IPS-15b (cell line): ENCODE measurements around the gene IL17A.

Experiments used
- H3K27me3 ChIP-seq: one replicate; pipeline ENCODE4 v1.6.1; 2013; ENCODE audit warnings: low read length; ENCODE audit not compliant: control insufficient read depth, insufficient read depth
- H3K36me3 ChIP-seq: one replicate; pipeline ENCODE4 v1.6.1; 2013; ENCODE audit warnings: low read length; ENCODE audit not compliant: control insufficient read depth, insufficient read depth
- H3K4me1 ChIP-seq: one replicate; pipeline ENCODE4 v1.6.1; 2013; ENCODE audit warnings: mild to moderate bottlenecking, low read length; ENCODE audit not compliant: control insufficient read depth, insufficient read depth
- H3K4me3 ChIP-seq: one replicate; pipeline ENCODE4 v1.5.1; 2013; ENCODE audit warnings: low read depth, low read length
- H3K9ac ChIP-seq: one replicate; pipeline ENCODE4 v1.6.1; 2013; ENCODE audit warnings: low read depth, mild to moderate bottlenecking, low read length
- H3K9me3 ChIP-seq: one replicate; pipeline ENCODE4 v1.6.1; 2013; ENCODE audit warnings: mild to moderate bottlenecking, low read length; ENCODE audit not compliant: control insufficient read depth, insufficient read depth

IL17A gene

DNA sequence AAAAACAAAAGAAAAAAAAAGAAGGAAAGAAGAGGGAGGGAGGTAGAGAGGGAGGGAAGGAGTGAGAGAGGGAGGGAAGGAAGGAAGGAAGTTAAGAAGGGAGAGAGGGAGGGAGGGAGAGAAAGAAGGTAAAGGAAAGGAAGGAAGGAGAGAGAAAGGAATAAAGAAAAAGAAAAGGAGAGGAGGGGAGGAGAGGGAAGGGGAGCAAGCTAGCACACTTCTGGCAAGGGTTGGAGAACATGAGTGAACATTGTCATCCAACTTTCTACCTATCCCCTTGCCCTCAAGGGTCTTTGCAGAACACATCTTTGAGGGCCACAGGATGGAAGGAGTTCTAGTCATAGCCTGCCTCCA is 34.1 kb upstream of the IL17A start:
- Histone ChIP-seq H3K9me3 (no peaks in the 10 kb centered on the region), H3K36me3 (no peaks in the 10 kb centered on the region), H3K9ac (no peak overlapping the region), H3K27me3 (no peaks in the 10 kb centered on the region), H3K4me3 (no peak overlapping the region), H3K4me1 (peaks cover 19% of the 10 kb centered on the region)

- no peak overlapping the region for H3K9ac ChIP-seq
- no peaks in the 10 kb centered on the region for H3K27me3 ChIP-seq
- H3K4me1 ChIP-seq = peaks cover 19% of the 10 kb centered on the region
- H3K9me3 ChIP-seq = no peaks in the 10 kb centered on the region
- no peak overlapping the region for H3K4me3 ChIP-seq
- H3K36me3 ChIP-seq = no peaks in the 10 kb centered on the region
Measured at GRCh38 chr6:52152711-52153160, 33.4 kb upstream of the IL17A start.

GRCh38 chr6:52154381-52154780 is 31.8 kb upstream of the IL17A start:
- H3K9ac ChIP-seq = no peak overlapping the region
- peaks cover 19% of the 10 kb centered on the region for H3K4me1 ChIP-seq
- no peaks in the 10 kb centered on the region for H3K9me3 ChIP-seq
- H3K4me3 ChIP-seq = no peak overlapping the region
- no peaks in the 10 kb centered on the region for H3K27me3 ChIP-seq
- H3K36me3 ChIP-seq = no peaks in the 10 kb centered on the region

DNA sequence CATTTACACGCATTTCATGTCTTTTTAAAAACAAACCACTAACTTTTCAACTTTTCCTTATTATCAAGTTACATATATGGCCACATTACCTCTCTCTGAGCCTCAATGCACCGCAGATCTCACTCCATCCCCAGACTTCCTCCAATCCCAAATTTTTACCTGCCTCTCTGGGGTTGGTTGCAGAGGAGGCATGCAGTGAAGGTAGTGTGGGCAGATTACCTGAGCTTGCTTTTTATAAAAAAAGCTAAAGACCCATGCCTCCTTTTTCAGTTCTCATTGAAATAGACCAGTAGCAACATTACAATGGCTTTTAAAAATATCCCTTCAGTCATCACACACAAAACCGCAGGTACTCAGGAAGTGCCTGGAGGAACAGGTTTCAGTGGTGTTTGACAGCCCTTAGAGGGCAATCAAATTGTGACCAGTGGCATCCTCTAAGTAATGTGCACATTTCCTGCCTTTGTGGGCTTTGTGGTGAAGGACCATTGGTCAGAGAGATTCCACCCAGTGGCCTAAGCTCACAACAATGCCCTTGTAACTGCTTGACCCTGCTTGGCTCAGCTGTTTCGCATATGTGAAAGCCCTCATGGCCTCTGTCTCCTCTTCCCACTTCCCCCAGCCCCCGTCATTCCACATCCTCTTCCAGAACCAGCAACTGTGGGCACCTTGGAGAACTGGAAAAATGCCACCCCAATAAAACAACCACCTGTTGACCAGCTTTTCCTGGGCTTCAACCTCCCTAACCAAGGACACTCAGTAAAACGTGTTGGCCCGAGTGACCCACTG is 30.2 kb upstream of the IL17A start:
- H3K9ac ChIP-seq = no peak overlapping the region
- no peaks in the 10 kb centered on the region for H3K36me3 ChIP-seq
- H3K9me3 ChIP-seq = peaks cover 3% of the 10 kb centered on the region
- peaks cover 19% of the 10 kb centered on the region for H3K4me1 ChIP-seq
- H3K27me3 ChIP-seq = no peaks in the 10 kb centered on the region
- no peak overlapping the region for H3K4me3 ChIP-seq

- Histone ChIP-seq H3K9me3 (peaks cover 4% of the 10 kb centered on the region), H3K27me3 (no peaks in the 10 kb centered on the region), H3K4me3 (no peak overlapping the region), H3K9ac (no peak overlapping the region), H3K4me1 (peaks cover 19% of the 10 kb centered on the region), H3K36me3 (no peaks in the 10 kb centered on the region)
Measured at GRCh38 chr6:52157301-52157941, 28.8 kb upstream of the IL17A start.

GRCh38 chr6:52160472-52161104 is 25.6 kb upstream of the IL17A start:
- Histone ChIP-seq H3K9ac (no peak overlapping the region), H3K4me1 (peaks cover 9% of the 10 kb centered on the region), H3K9me3 (peaks cover 4% of the 10 kb centered on the region), H3K27me3 (no peaks in the 10 kb centered on the region), H3K36me3 (no peaks in the 10 kb centered on the region), H3K4me3 (no peak overlapping the region)

GRCh38 chr6:52161689-52162438 is 24.3 kb upstream of the IL17A start:
- H3K9ac ChIP-seq = no peak overlapping the region
- H3K27me3 ChIP-seq = no peaks in the 10 kb centered on the region
- peaks cover 4% of the 10 kb centered on the region for H3K9me3 ChIP-seq
- H3K4me1 ChIP-seq = no peaks in the 10 kb centered on the region
- no peaks in the 10 kb centered on the region for H3K36me3 ChIP-seq
- H3K4me3 ChIP-seq = no peak overlapping the region

DNA sequence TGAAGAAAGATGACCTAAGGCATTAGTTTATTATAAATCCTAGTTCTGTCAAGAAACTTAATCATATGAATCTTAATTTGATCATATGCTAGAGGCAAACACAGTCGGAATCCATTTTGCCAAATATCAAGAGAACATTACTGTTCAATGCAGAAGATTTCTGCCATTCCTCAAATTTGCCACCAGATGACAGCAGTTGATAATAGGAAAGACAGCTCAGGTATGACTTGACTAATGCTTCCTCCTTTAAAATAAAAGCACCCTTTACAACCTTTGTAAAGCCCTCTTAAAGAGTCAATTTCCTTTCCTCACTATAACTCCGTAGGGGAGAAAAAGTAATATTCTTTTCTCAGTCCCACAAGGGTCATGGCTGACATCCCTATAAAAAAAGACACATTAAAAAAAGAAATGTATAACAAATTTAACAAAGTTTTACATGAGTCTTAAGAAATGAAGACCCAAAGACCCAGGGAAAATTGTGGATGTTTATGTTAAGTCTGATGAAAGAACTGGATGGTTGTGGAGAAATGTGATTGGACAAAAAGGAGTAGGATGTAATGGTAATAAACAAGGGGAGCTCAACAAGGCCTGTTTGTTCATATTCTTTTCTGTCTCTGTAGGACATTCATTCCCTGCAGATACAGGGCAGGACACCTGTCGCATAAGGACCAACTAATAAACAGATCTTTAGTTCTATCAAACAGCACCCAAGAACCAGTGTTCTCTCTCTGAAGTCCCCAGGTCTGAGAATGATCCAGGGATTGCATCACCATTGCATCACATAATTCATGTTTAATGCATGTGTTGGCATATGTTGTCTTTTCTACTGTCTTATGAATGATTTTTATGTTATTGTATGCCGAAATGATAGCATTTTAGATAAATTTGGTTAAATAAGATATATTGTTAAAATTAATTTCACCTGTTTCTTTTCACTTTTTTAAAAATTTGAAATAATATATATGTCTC is 23.0 kb upstream of the IL17A start:
- H3K9ac ChIP-seq = no peak overlapping the region
- peaks cover 4% of the 10 kb centered on the region for H3K9me3 ChIP-seq
- H3K4me3 ChIP-seq = no peak overlapping the region
- no peaks in the 10 kb centered on the region for H3K4me1 ChIP-seq
- no peaks in the 10 kb centered on the region for H3K27me3 ChIP-seq
- no peaks in the 10 kb centered on the region for H3K36me3 ChIP-seq

DNA sequence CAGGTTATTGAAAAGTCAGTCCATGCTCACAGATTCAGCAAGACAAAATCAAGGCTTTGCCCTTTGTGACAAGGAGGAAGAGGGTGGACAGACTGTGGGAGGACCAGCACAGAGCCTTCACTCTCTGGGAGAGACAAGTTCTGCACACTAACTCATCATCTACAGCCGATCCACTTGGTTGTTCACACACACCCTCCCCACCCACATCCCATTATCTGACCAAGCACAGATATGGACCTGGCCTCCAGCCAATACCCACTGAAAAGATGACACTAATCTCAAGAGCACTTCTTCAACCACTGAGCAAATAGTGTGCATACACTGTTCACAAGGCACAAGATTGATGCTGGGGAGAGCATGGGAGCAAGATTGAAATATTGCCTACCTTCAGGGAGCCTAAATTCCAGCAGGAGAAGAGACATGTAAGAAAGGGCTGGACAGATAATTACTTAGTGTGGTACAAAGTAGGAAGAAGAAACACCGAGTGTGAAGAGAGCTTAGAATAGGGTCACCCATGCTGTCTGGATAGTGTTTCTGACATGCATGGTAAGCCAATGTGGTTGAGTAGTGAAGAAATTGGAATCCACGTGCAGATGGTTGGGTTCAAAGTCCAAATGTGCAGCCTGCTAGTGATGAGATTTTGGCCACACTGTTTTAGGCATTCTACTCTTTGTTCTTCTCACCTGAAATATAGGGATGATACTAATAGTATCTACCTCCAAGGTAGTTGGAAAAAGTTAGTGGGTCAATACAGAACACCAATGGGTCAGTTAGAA is 21.7 kb upstream of the IL17A start:
- Histone ChIP-seq H3K36me3 (no peaks in the 10 kb centered on the region), H3K4me3 (no peak overlapping the region), H3K9ac (no peak overlapping the region), H3K9me3 (peaks cover 4% of the 10 kb centered on the region), H3K27me3 (no peaks in the 10 kb centered on the region), H3K4me1 (no peaks in the 10 kb centered on the region)

GRCh38 chr6:52167267-52167666 is 18.9 kb upstream of the IL17A start:
- H3K9ac ChIP-seq = no peak overlapping the region
- H3K9me3 ChIP-seq = no peaks in the 10 kb centered on the region
- H3K4me3 ChIP-seq = no peak overlapping the region
- no peaks in the 10 kb centered on the region for H3K4me1 ChIP-seq
- H3K27me3 ChIP-seq = no peaks in the 10 kb centered on the region
- H3K36me3 ChIP-seq = no peaks in the 10 kb centered on the region
